MCF 10A (cell line): ENCODE results near the gene ZNF652. TPM values are rescaled to one million over a fixed set of nuclear protein-coding genes. Genes with fewer than 3 reads are reported as not detected.
A peak's percentile ranks its signal among the peaks of the same experiment; 100 is the strongest.

Experiments used
- Bru-seq: library from RNA; stranded (reverse); fragments of 400-500 nt; gene quantifications from one replicate; lab custom pipeline; 2021; lab: Mats Ljungman, UMichigan
- BruChase-seq, 2 experiments: library from RNA; stranded (reverse); fragments of 400-500 nt; gene quantifications; one replicate each; lab custom pipeline; 2021; lab: Mats Ljungman, UMichigan
- BruUV-seq: library from RNA; stranded (reverse); fragments of 400-500 nt; replicated peaks from 2 replicates; lab custom pipeline; 2021; lab: Mats Ljungman, UMichigan
- CTCF ChIA-PET: fragments of 300-600 bp; sonication (Branson Sonifier 250); formaldehyde crosslinking; extraction: SDS; loops from one replicate; lab custom pipeline; 2021; ENCODE audit warnings: antibody characterized with exemption, inconsistent platforms; lab: Yijun Ruan, JAX
- POLR2A ChIA-PET: fragments of 300-600, 350-650 bp; sonication (Branson Sonifier 250); formaldehyde crosslinking; extraction: SDS; loops from one replicate; lab custom pipeline; 2020; ENCODE audit warnings: antibody characterized with exemption, inconsistent platforms; lab: Yijun Ruan, JAX
- DNase-seq: peaks from one replicate; pipeline ENCODE4 v3.0.0-alpha.2; 2018; ENCODE audit not compliant: unreplicated experiment
- H3K27ac Mint-ChIP-seq: one replicate; pipeline ENCODE4 v1.8.0; 2022; ENCODE audit warnings: mild to moderate bottlenecking, low read depth, mixed read lengths; ENCODE audit not compliant: unreplicated experiment
- H3K27me3 Mint-ChIP-seq: one replicate; pipeline ENCODE4 v1.8.0; 2022; ENCODE audit warnings: mixed read lengths; ENCODE audit not compliant: insufficient read depth, unreplicated experiment
- H3K36me3 Mint-ChIP-seq: one replicate; pipeline ENCODE4 v1.8.0; 2022; ENCODE audit warnings: mild to moderate bottlenecking, moderate library complexity, mixed read lengths; ENCODE audit not compliant: insufficient read depth, unreplicated experiment
- H3K4me1 Mint-ChIP-seq: one replicate; pipeline ENCODE4 v1.8.0; 2022; ENCODE audit warnings: mixed read lengths; ENCODE audit not compliant: insufficient read depth, unreplicated experiment
- H3K4me3 Mint-ChIP-seq: one replicate; pipeline ENCODE4 v1.8.0; 2022; ENCODE audit warnings: mild to moderate bottlenecking, moderate library complexity, mixed read lengths; ENCODE audit not compliant: unreplicated experiment
- H3K9me3 Mint-ChIP-seq: one replicate; pipeline ENCODE4 v1.8.0; 2022; ENCODE audit warnings: mixed read lengths; ENCODE audit not compliant: unreplicated experiment
- intact Hi-C: fragments of 100-400 bp; cut with micrococcal nuclease; formaldehyde crosslinking; loops from 2 replicates; pipeline ENCODE4 v1.14.1; 2022
- long read RNA-seq: library from polyadenylated mRNA; stranded (forward); transcript quantifications from one replicate; pipeline ENCODE4 v2.0.0, GENCODE V29; 2022
- total RNA-seq: library from RNA; stranded (reverse); gene quantifications from 2 replicates; pipeline ENCODE4 v1.2.3, GENCODE V29; 2022
- TF ChIP-seq, protein P1 (sequence below): fragments of 200-600 bp; IDR thresholded peaks from one replicate; pipeline ENCODE4 v1.8.0; 2022; ENCODE audit warnings: antibody characterized with exemption, mild to moderate bottlenecking; ENCODE audit not compliant: unreplicated experiment

ZNF652 gene
- total RNA-seq (18.8 and 19.6 TPM in 2 replicates), Bru-seq, nascent RNA (percentile 70 among the genes with signal in this experiment), BruChase-seq, experiment 1, labeled RNA remaining after a 6-hour chase (percentile 79 among the genes with signal in this experiment), BruChase-seq, experiment 2, labeled RNA remaining after a 2-hour chase (percentile 80 among the genes with signal in this experiment)
- long read RNA-seq, partial matches to known transcripts = 1 of 2 reads
- long read RNA-seq, other reads (novel, unspliced or antisense) = 1 of 2 reads

DNA sequence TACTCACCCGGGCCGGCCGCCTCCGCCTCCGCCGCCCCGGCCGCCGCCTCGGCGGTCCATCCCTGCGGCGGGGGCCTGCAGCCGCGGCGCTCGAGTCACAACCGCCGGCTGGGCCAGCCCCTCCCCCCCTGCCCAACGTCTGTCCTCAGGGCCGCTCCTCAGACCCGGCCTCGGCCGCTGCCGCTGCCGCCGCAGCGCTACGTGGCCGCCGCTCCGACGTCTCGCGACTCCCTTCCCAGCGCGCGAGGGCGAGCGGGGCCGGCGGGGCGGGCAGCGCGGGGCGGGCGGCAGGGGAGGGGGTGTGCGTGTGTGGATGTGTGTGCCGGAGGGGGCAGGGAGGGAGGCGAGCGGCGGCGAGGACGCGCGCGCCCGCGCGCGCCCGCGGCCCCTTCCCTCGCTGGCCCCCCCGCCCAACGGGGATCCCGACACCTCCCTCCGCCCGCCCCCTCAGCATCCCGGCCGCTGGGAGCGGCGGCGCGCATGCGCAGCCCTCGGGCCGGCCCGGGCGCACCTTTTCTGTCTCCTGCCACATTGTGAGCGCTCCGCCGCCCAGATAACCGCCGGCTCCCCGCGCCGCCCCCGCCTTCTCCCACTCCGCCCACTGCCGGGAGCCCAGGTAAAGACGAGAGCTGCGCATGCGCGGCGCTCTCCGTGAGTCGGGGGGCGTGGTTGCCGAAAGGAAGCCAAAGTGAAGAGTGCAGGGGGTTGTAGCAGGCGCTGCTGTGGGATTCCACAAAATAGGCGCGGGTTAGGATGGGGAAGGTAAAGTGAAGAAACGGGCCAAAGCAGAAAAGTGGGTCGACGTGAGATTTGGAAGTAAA lies at the start of gene ZNF652:
Gene ZNF652, minus strand, starts transcription at position 349 of the 821 bp plus-strand sequence. CDS start 44,525 bp downstream, outside the sequence.
- intact Hi-C loops = loop anchor here (5.0 to 10.0 kb wide), 2 partner anchors 35 to 47 kb away; no protein-coding TSS in a partner anchor
- Mint-ChIP-seq H3K4me3 (peak within 1 kb of the TSS; percentile 86), H3K9me3 (no peaks in the 10 kb centered on the region), H3K27me3 (no peaks in the 10 kb centered on the region), H3K27ac (peak within 1 kb of the TSS; percentile 69), H3K36me3 (no peaks in the 10 kb centered on the region), H3K4me1 (peaks cover 38% of the 10 kb centered on the region)
- CTCF ChIA-PET = interaction anchor here (1.0 kb wide), 1 partner anchor 10 kb away, joined by 5 read pairs; no protein-coding TSS in a partner anchor
- peak; percentile 94 for DNase-seq
- POLR2A ChIA-PET = interaction anchor here (0.6 to 4.3 kb wide), 13 partner anchors 10 to 1346 kb away, joined by 3 to 24 read pairs (median 5); partner anchors contain the start of genes ATP5MC1, PHB1 and UBE2Z
- BruUV-seq = no TSS peak
- TF ChIP-seq, protein P1, sequence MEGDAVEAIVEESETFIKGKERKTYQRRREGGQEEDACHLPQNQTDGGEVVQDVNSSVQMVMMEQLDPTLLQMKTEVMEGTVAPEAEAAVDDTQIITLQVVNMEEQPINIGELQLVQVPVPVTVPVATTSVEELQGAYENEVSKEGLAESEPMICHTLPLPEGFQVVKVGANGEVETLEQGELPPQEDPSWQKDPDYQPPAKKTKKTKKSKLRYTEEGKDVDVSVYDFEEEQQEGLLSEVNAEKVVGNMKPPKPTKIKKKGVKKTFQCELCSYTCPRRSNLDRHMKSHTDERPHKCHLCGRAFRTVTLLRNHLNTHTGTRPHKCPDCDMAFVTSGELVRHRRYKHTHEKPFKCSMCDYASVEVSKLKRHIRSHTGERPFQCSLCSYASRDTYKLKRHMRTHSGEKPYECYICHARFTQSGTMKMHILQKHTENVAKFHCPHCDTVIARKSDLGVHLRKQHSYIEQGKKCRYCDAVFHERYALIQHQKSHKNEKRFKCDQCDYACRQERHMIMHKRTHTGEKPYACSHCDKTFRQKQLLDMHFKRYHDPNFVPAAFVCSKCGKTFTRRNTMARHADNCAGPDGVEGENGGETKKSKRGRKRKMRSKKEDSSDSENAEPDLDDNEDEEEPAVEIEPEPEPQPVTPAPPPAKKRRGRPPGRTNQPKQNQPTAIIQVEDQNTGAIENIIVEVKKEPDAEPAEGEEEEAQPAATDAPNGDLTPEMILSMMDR = no peak

DNA sequence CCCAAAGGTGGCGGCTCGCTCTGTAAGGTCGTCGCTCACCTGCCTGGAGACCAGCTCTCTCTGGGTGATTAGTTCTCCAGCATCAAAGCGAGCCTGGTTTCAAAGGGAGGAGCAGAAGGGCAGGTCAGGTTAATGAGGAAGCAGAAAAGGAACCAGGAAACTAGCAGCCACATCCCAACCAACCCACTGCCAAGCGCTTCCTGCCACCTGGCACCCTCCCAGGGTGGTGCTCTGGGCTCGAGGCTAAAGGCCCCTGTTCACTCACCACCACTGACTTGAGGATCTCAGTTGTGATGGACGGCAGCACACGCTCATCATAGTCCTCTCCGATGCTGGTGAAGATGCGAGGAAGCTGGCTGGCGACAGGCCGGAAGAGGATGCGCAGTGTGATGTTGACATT lies 47.0 kb upstream of the ZNF652 start:
- BruUV-seq = no TSS peak
- Mint-ChIP-seq H3K4me3 (no peak overlapping the region), H3K27ac (peak overlapping the region; percentile 66), H3K36me3 (peaks cover 75% of the 10 kb centered on the region), H3K9me3 (no peaks in the 10 kb centered on the region), H3K4me1 (peaks cover 11% of the 10 kb centered on the region), H3K27me3 (no peaks in the 10 kb centered on the region)
- ChIA-PET CTCF (interaction anchor here (0.6 to 6.2 kb wide), 9 partner anchors 10 to 1136 kb away, joined by 3 to 60 read pairs (median 3); no protein-coding TSS in a partner anchor), POLR2A (no interaction called here)
- TF ChIP-seq, protein P1 = no peak
- intact Hi-C loops = no loop called here
- DNase-seq = no peak

DNA sequence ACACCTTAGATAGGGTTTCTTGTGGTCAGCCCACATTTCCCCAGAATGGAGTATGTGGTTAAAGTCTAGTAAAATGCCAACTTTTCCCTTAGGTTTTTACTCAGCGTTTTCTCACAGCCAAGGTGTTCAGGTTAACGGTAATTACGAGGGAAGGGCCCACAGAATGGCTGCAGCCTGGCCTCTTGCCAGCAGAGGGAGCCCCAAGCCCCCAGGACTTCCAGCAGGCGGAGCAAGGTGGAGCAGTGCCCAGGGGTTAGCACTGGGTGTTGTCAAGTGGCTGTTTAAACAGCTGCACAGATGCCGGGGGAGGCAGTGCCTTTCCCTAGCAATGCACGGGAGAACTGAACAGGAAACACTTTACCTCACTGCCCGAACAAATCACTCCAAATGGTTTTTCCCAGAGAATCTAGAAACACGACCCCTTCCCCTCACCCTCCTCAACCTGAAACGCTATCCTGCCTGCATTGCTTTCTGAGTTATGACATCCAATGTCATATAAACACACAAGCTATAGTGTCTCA lies 46.0 kb upstream of the ZNF652 start:
- H3K4me1 Mint-ChIP-seq = peaks cover 11% of the 10 kb centered on the region
- ChIA-PET CTCF (interaction anchor here (0.6 to 6.2 kb wide), 18 partner anchors 9 to 308 kb away, joined by 3 to 60 read pairs (median 4); no protein-coding TSS in a partner anchor), POLR2A (interaction anchor here (0.6 kb wide), 1 partner anchor 126 kb away, joined by 3 read pairs; no protein-coding TSS in a partner anchor)
- BruUV-seq = no TSS peak
- peak overlapping the region; percentile 66 for H3K27ac Mint-ChIP-seq
- no peak overlapping the region for H3K4me3 Mint-ChIP-seq
- H3K36me3 Mint-ChIP-seq = peaks cover 86% of the 10 kb centered on the region
- TF ChIP-seq, protein P1 = peak; percentile 80
- intact Hi-C loops = loop anchor here (1.0 kb wide), 1 partner anchor 148 kb away; no protein-coding TSS in a partner anchor
- H3K9me3 Mint-ChIP-seq = no peaks in the 10 kb centered on the region
- no peaks in the 10 kb centered on the region for H3K27me3 Mint-ChIP-seq
- peak; percentile 55 for DNase-seq
